ENCODE measurements around the gene PSMD6.

The PSMD6 gene

GRCh38 chr3:64011685-64012084, 11.6 kb downstream of the PSMD6 start:
- DNase-seq, result no peak
- intact Hi-C loops (cut with DNase I), result no loop called here

- intact Hi-C loops (cut with DNase I), result no loop called here
- no peak for DNase-seq
Observed at GRCh38 chr3:64010199-64010598, 13.1 kb downstream of the PSMD6 start.

GRCh38 chr3:64009528-64009927, 13.8 kb downstream of the PSMD6 start:
- intact Hi-C loops (cut with DNase I), result no loop called here
- no peak for DNase-seq

GRCh38 chr3:64008487-64009351, 14.6 kb downstream of the PSMD6 start:
- intact Hi-C loops (cut with DNase I), result no loop called here

GRCh38 chr3:64008017-64008416, 15.3 kb downstream of the PSMD6 start:
- DNase-seq, result no peak
- intact Hi-C loops (cut with DNase I), result no loop called here

More at GRCh38 chr3:64008487-64009351, 14.6 kb downstream of the PSMD6 start:
- no peak for DNase-seq

- intact Hi-C loops (cut with DNase I), result no loop called here
- no peak for DNase-seq
Observed at GRCh38 chr3:64003589-64003988, 19.7 kb downstream of the PSMD6 start.

- intact Hi-C loops (cut with DNase I), result no loop called here
- no peak for DNase-seq
Observed at GRCh38 chr3:64002233-64002632, 21.1 kb downstream of the PSMD6 start.

- intact Hi-C loops (cut with DNase I), result no loop called here
- no peak for DNase-seq
Observed at GRCh38 chr3:64000453-64001055, 22.7 kb downstream of the PSMD6 start.

- intact Hi-C loops (cut with DNase I), result no loop called here
- DNase-seq, result no peak
Observed at GRCh38 chr3:63998852-63999754, 24.2 kb downstream of the PSMD6 start.

GRCh38 chr3:63995086-63995485, 28.2 kb downstream of the PSMD6 start:
- intact Hi-C loops (cut with DNase I), result no loop called here
- DNase-seq, result no peak

GRCh38 chr3:63993653-63994079, 29.6 kb downstream of the PSMD6 start:
- intact Hi-C loops (cut with DNase I), result loop anchor here (1.0 to 5.0 kb wide), 3 partner anchors 33 to 641 kb away; partner anchors contain the start of gene SCAANT1
- peak; percentile 46 to 95 (median 70) for DNase-seq

- intact Hi-C loops (cut with DNase I), result loop anchor here (1.0 to 5.0 kb wide), 3 partner anchors 32 to 640 kb away; partner anchors contain the start of gene SCAANT1
- no peak for DNase-seq
Observed at GRCh38 chr3:63992516-63993209, 30.6 kb downstream of the PSMD6 start.

- DNase-seq, result no peak
- intact Hi-C loops (cut with DNase I), result loop anchor here (2.0 to 5.0 kb wide), 2 partner anchors 31 to 639 kb away; no protein-coding TSS in a partner anchor
Observed at GRCh38 chr3:63991666-63992065, 31.6 kb downstream of the PSMD6 start.

- no peak for DNase-seq
- intact Hi-C loops (cut with DNase I), result loop anchor here (5.0 kb wide), 1 partner anchor 638 kb away; no protein-coding TSS in a partner anchor
Observed at GRCh38 chr3:63990733-63991132, 32.6 kb downstream of the PSMD6 start.

GRCh38 chr3:63990204-63990603, 33.1 kb downstream of the PSMD6 start:
- DNase-seq, result peak in 1 of 10 donors; percentile 74
- intact Hi-C loops (cut with DNase I), result loop anchor here (5.0 kb wide), 1 partner anchor 638 kb away; no protein-coding TSS in a partner anchor

GRCh38 chr3:63988943-63989342, 34.4 kb downstream of the PSMD6 start:
- DNase-seq, result no peak
- intact Hi-C loops (cut with DNase I), result no loop called here

GRCh38 chr3:63986831-63987230, 36.5 kb downstream of the PSMD6 start:
- intact Hi-C loops (cut with DNase I), result no loop called here
- no peak for DNase-seq

- intact Hi-C loops (cut with DNase I), result no loop called here
- no peak for DNase-seq
Observed at GRCh38 chr3:63986146-63986545, 37.1 kb downstream of the PSMD6 start.

- no peak for DNase-seq
- intact Hi-C loops (cut with DNase I), result no loop called here
Observed at GRCh38 chr3:63984391-63984790, 38.9 kb downstream of the PSMD6 start.

- intact Hi-C loops (cut with DNase I), result no loop called here
- DNase-seq, result no peak
Observed at GRCh38 chr3:63981980-63982379, 41.3 kb downstream of the PSMD6 start.

All from posterior cingulate gyrus (tissue), 11 donors.